ENCODE results near the gene OSR1.

OSR1 gene

GRCh38 chr2:19355014-19355405, 3.4 kb downstream of the OSR1 start:
- H3K36me3 Mint-ChIP-seq: no peaks in the 10 kb centered on the region
- DNase-seq (ENCODE audit: low spot score in 2 of 2) (no peak), ATAC-seq (ENCODE audit: low read depth) (no peak)
- H3K9me3 Mint-ChIP-seq: no peaks in the 10 kb centered on the region
- no peak overlapping the region for H3K4me3 Mint-ChIP-seq
- peaks cover 46% of the 10 kb centered on the region for H3K27me3 Mint-ChIP-seq
- H3K27ac Mint-ChIP-seq: no peak overlapping the region
- H3K4me1 Mint-ChIP-seq: peaks cover 13% of the 10 kb centered on the region

GRCh38 chr2:19353721-19354050, 4.7 kb downstream of the OSR1 start:
- Mint-ChIP-seq H3K4me1 (peaks cover 16% of the 10 kb centered on the region), H3K9me3 (no peaks in the 10 kb centered on the region), H3K27ac (no peak overlapping the region), H3K27me3 (peaks cover 42% of the 10 kb centered on the region), H3K36me3 (no peaks in the 10 kb centered on the region), H3K4me3 (no peak overlapping the region)
- no peak for DNase-seq (ENCODE audit: low spot score in 2 of 2)
- ATAC-seq (ENCODE audit: low read depth): no peak

GRCh38 chr2:19352946-19353720, 5.3 kb downstream of the OSR1 start:
- H3K9me3 Mint-ChIP-seq: no peaks in the 10 kb centered on the region
- DNase-seq (ENCODE audit: low spot score in 2 of 2): no peak
- peaks cover 1% of the 10 kb centered on the region for H3K36me3 Mint-ChIP-seq
- H3K4me1 Mint-ChIP-seq: peaks cover 18% of the 10 kb centered on the region
- no peak for ATAC-seq (ENCODE audit: low read depth)
- no peak overlapping the region for H3K4me3 Mint-ChIP-seq
- peaks cover 44% of the 10 kb centered on the region for H3K27me3 Mint-ChIP-seq
- H3K27ac Mint-ChIP-seq: no peak overlapping the region

GRCh38 chr2:19351899-19352697, 6.3 kb downstream of the OSR1 start:
- Mint-ChIP-seq H3K36me3 (peaks cover 1% of the 10 kb centered on the region), H3K27ac (no peak overlapping the region), H3K27me3 (peaks cover 44% of the 10 kb centered on the region), H3K4me1 (peaks cover 14% of the 10 kb centered on the region), H3K9me3 (no peaks in the 10 kb centered on the region), H3K4me3 (peak overlapping the region; percentile 10)
- no peak for DNase-seq (ENCODE audit: low spot score in 2 of 2)
- ATAC-seq (ENCODE audit: low read depth): no peak

- no peak for DNase-seq (ENCODE audit: low spot score in 2 of 2)
- peaks cover 41% of the 10 kb centered on the region for H3K27me3 Mint-ChIP-seq
- no peak overlapping the region for H3K4me3 Mint-ChIP-seq
- peaks cover 1% of the 10 kb centered on the region for H3K36me3 Mint-ChIP-seq
- H3K9me3 Mint-ChIP-seq: no peaks in the 10 kb centered on the region
- no peak overlapping the region for H3K27ac Mint-ChIP-seq
- H3K4me1 Mint-ChIP-seq: peaks cover 16% of the 10 kb centered on the region
- ATAC-seq (ENCODE audit: low read depth): no peak
Measured at GRCh38 chr2:19351499-19351898, 6.9 kb downstream of the OSR1 start.

GRCh38 chr2:19350678-19351401, 7.6 kb downstream of the OSR1 start:
- DNase-seq (ENCODE audit: low spot score in 2 of 2): no peak
- Mint-ChIP-seq H3K4me1 (peaks cover 16% of the 10 kb centered on the region), H3K9me3 (no peaks in the 10 kb centered on the region), H3K27me3 (peaks cover 39% of the 10 kb centered on the region), H3K27ac (no peak overlapping the region), H3K36me3 (peaks cover 1% of the 10 kb centered on the region), H3K4me3 (peak overlapping the region; percentile 27)
- no peak for ATAC-seq (ENCODE audit: low read depth)

- ATAC-seq (ENCODE audit: low read depth) (no peak), DNase-seq (ENCODE audit: low spot score in 2 of 2) (peak in 1 of 2 donors; percentile 46)
- Mint-ChIP-seq H3K9me3 (no peaks in the 10 kb centered on the region), H3K36me3 (peaks cover 1% of the 10 kb centered on the region), H3K27ac (no peak overlapping the region), H3K4me1 (peaks cover 16% of the 10 kb centered on the region), H3K4me3 (no peak overlapping the region), H3K27me3 (peaks cover 33% of the 10 kb centered on the region)
Measured at GRCh38 chr2:19349911-19350677, 8.3 kb downstream of the OSR1 start.

GRCh38 chr2:19348692-19349091, 9.7 kb downstream of the OSR1 start:
- ATAC-seq (ENCODE audit: low read depth) (no peak), DNase-seq (ENCODE audit: low spot score in 2 of 2) (no peak)
- H3K4me1 Mint-ChIP-seq: peaks cover 16% of the 10 kb centered on the region
- no peaks in the 10 kb centered on the region for H3K9me3 Mint-ChIP-seq
- peak overlapping the region; percentile 97 for H3K27ac Mint-ChIP-seq
- peaks cover 1% of the 10 kb centered on the region for H3K36me3 Mint-ChIP-seq
- H3K4me3 Mint-ChIP-seq: peak overlapping the region; percentile 39
- peaks cover 23% of the 10 kb centered on the region for H3K27me3 Mint-ChIP-seq

- Mint-ChIP-seq H3K27ac (peak overlapping the region; percentile 97), H3K27me3 (peaks cover 18% of the 10 kb centered on the region), H3K4me1 (peaks cover 16% of the 10 kb centered on the region), H3K4me3 (peak overlapping the region; percentile 98), H3K9me3 (no peaks in the 10 kb centered on the region), H3K36me3 (peaks cover 1% of the 10 kb centered on the region)
- DNase-seq (ENCODE audit: low spot score in 2 of 2): peak; percentile 99 to 100
- peak; percentile 84 for ATAC-seq (ENCODE audit: low read depth)
Measured at GRCh38 chr2:19347619-19348562, 10.5 kb downstream of the OSR1 start.

GRCh38 chr2:19346983-19347618, 11.3 kb downstream of the OSR1 start:
- Mint-ChIP-seq H3K27me3 (peaks cover 13% of the 10 kb centered on the region), H3K4me1 (peaks cover 12% of the 10 kb centered on the region), H3K36me3 (peaks cover 4% of the 10 kb centered on the region), H3K9me3 (no peaks in the 10 kb centered on the region), H3K27ac (peak overlapping the region; percentile 97), H3K4me3 (peak overlapping the region; percentile 98)
- no peak for DNase-seq (ENCODE audit: low spot score in 2 of 2)
- peak; percentile 9 for ATAC-seq (ENCODE audit: low read depth)

- Mint-ChIP-seq H3K4me1 (no peaks in the 10 kb centered on the region), H3K27ac (no peak overlapping the region), H3K36me3 (peaks cover 10% of the 10 kb centered on the region), H3K4me3 (no peak overlapping the region), H3K27me3 (no peaks in the 10 kb centered on the region), H3K9me3 (no peaks in the 10 kb centered on the region)
- DNase-seq (ENCODE audit: low spot score in 2 of 2): no peak
- no peak for ATAC-seq (ENCODE audit: low read depth)
Measured at GRCh38 chr2:19337742-19338141, 20.7 kb downstream of the OSR1 start.

GRCh38 chr2:19337202-19337601, 21.2 kb downstream of the OSR1 start:
- ATAC-seq (ENCODE audit: low read depth) (no peak), DNase-seq (ENCODE audit: low spot score in 2 of 2) (no peak)
- no peaks in the 10 kb centered on the region for H3K9me3 Mint-ChIP-seq
- no peak overlapping the region for H3K4me3 Mint-ChIP-seq
- H3K36me3 Mint-ChIP-seq: peaks cover 9% of the 10 kb centered on the region
- no peak overlapping the region for H3K27ac Mint-ChIP-seq
- no peaks in the 10 kb centered on the region for H3K27me3 Mint-ChIP-seq
- no peaks in the 10 kb centered on the region for H3K4me1 Mint-ChIP-seq
